Esophagus squamous epithelium (tissue), 4 donors: ENCODE measurements around the gene ZNF813.

Experiments
- POLR2A ChIP-seq, 4 donors: fragments of 450-650 bp; IDR thresholded peaks; one replicate each; pipeline ENCODE4 v1.6.1; 2017; ENCODE audit warnings: antibody characterized with exemption in 4 of 4, mild to moderate bottlenecking in 4 of 4, moderate library complexity in 3 of 4
- TF ChIP-seq, protein P1 (sequence below), 6 experiments: fragments of 450-650 bp in 4 of 6; fragments of 200-600 bp in 2 of 6; sonication (generic) in 2 of 6; IDR thresholded peaks; one replicate each; pipeline ENCODE4 v1.5.1; 2016 to 2019; ENCODE audit warnings: antibody characterized with exemption in 6 of 6, mild to moderate bottlenecking in 4 of 6, moderate library complexity in 4 of 6

DNA sequence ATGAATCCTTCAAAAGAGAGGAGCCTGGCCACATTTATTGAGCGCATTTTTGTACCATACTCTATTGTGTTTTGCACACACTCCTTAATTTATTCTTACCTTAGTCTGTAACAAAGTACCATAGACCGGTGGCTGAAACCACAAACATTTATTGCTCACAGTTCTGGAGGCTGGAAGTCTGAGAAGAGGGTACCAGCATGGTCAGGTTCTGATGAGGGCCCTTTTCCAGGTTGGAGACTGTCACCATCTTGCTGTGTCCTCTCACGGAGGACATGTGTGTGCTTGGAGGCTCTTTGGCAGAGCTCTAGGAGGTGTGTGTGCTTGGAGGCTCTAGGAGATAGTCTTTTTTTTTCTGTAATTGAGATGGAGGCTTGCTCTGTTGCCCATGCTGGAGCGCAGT, 72.6 kb downstream of the ZNF813 start:
- TF ChIP-seq, protein P1, sequence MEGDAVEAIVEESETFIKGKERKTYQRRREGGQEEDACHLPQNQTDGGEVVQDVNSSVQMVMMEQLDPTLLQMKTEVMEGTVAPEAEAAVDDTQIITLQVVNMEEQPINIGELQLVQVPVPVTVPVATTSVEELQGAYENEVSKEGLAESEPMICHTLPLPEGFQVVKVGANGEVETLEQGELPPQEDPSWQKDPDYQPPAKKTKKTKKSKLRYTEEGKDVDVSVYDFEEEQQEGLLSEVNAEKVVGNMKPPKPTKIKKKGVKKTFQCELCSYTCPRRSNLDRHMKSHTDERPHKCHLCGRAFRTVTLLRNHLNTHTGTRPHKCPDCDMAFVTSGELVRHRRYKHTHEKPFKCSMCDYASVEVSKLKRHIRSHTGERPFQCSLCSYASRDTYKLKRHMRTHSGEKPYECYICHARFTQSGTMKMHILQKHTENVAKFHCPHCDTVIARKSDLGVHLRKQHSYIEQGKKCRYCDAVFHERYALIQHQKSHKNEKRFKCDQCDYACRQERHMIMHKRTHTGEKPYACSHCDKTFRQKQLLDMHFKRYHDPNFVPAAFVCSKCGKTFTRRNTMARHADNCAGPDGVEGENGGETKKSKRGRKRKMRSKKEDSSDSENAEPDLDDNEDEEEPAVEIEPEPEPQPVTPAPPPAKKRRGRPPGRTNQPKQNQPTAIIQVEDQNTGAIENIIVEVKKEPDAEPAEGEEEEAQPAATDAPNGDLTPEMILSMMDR (IDR thresholded peaks at IDR 0.05), result no peak
- TF ChIP-seq POLR2A (IDR thresholded peaks at IDR 0.05), result no peak
